ENCODE results near the gene ZNF48.
A peak's percentile ranks its signal among the peaks of the same experiment; 100 is the strongest.

Gene ZNF48

DNA sequence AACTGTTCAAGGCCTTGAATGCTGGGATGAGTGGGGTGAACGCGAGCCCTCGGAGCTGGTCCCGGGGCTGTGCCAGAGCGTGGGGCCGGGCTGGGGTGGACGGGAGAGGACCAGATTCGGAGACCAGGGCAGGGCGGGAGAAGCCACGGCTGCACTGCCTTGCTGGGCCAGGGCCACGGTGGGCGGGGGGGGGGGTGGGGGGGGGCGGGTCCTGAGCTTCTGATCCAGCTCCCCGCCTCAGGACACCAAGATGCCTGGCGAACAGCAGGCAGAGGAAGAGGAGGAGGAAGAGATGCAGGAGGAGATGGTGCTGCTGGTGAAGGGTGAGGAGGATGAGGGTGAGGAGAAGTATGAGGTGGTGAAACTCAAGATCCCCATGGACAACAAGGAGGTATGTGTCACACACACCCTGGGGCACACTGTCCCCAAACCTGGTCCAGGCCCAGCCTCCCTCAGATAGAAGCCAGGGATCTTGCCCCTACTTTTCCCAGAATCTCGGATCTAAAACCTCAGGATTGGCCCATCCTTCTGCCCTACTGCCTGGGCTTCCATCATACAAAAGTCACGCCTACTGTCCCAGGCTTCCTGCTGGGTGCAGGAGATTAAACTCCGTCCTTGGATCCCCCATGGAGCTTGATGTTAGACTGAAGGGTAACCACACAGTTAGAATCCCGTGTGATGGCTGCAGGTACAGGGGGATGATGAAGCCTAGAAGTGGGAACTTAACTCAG is 12.7 kb downstream of the ZNF48 start:
- DNase-seq, result no peak

- DNase-seq, result peak; percentile 69
Observed at GRCh38 chr16:30409125-30410060, 14.2 kb downstream of the ZNF48 start.

- no peak for DNase-seq
Observed at GRCh38 chr16:30413112-30413806, 18.0 kb downstream of the ZNF48 start.

GRCh38 chr16:30414159-30414558 is 18.9 kb downstream of the ZNF48 start:
- no peak for DNase-seq

DNA sequence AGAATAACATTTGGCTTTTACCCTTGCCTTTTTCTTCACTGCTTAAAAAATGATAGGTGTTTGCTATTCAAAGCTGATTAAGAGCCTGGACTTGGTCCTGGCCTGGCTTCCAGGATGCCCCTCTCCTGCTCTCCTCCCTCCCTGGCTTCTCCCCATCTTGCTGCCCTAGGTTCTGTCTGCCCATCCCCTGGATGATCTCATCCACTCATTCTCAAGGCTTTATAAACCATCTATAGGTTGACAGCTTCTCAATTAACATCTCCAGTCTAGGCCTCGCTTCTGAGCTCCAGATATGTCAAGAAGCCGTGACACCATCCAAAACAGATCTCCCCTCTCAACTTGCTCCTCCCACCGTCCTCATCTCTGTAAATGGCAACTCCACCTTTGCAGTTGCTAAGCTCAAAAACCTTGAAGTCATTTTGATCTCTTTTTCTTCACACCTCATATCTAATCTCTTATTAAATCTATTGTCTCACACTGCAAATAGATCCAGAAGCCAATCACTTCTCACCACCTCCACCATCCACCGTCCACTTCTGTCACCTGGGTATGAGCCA is 20.9 kb downstream of the ZNF48 start:
- no peak for DNase-seq

- no peak for DNase-seq
Observed at GRCh38 chr16:30416624-30417528, 21.7 kb downstream of the ZNF48 start.

- DNase-seq, result peak; percentile 70
Observed at GRCh38 chr16:30417529-30418349, 22.5 kb downstream of the ZNF48 start.

- DNase-seq, result no peak
Observed at GRCh38 chr16:30418350-30419181, 23.3 kb downstream of the ZNF48 start.

- no peak for DNase-seq
Observed at GRCh38 chr16:30421010-30421409, 25.8 kb downstream of the ZNF48 start.

- no peak for DNase-seq
Observed at GRCh38 chr16:30428055-30428454, 32.8 kb downstream of the ZNF48 start.

GRCh38 chr16:30429418-30429677 is 34.1 kb downstream of the ZNF48 start:
- DNase-seq, result no peak

GRCh38 chr16:30429678-30430427 is 34.6 kb downstream of the ZNF48 start, which contains the start of gene DCTPP1:
Gene DCTPP1 (minus strand): TSS chr16:30430030. CDS start chr16:30429980, 50 bp downstream.
- DNase-seq, result peak; percentile 100

DNA sequence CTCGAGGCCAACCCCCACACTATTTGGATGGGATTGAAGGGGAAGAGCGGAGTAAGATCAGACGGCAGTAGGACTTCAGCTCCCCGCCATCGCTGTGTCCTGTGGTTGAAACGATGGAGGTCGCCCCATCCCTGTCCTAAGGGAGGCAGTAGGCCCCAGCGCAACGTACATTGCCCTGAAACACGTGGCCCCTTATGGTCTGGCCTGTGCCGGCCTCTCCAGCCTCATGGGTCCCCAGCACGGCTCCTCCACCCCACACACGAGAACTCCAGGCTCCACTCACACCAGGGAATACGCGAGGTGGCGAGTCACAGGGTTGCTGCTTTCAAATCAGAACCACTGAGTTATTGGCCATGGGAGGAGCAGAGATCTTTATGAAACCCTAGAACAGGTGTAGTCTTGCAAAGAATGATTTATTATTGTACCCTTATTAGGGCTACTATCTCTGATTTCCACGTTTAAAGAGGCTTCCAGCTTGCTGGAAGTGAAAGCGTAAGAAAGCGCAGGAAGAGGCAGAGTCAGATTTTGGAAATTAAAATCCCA is 35.3 kb downstream of the ZNF48 start:
- no peak for DNase-seq

GRCh38 chr16:30434852-30435251 is 39.6 kb downstream of the ZNF48 start:
- no peak for DNase-seq

DNA sequence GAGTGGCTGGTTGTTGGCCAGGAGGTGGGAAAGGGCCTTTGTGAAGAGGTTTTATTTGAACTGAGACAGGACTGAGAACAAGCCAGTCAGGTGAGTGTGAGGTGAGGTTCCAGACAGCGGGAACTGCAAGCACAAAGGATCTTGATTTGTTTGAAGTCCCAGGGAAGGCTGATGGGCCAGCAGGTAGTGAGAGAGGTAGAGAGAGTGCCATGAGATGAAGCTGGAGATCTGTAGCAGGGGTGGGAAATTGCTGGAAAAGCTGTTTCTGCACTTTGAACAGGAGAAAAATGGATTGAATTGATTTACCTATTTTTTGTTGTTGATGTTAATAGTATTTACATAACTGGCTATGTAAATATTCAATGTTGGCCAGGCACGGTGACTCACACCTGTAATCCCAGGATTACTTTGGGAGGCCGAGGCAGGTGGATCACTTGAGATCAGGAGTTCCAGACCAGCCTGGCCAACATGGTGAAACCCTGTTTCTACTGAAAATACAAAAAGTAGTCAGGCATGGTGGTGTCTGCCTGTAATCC is 42.4 kb downstream of the ZNF48 start:
- no peak for DNase-seq

DNA sequence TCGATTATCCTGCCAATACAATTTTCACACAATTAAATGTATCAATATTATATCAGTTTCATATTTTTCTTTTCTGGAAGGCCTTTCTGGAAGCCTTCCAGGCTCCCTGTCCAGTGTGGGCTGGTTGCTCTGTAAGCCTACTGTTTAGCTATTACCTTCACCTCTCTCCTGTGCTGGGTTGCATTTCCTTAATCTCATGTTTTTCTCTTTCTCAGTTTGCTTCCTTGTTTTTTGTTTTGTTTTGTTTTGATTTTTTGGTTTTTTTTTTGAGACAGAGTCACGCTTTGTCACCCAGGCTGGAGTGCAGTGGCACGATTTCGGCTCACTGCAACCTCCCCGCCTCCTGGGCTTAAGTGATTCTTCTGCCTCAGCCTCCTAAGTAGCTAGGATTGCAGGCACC is 43.6 kb downstream of the ZNF48 start:
- no peak for DNase-seq

DNA sequence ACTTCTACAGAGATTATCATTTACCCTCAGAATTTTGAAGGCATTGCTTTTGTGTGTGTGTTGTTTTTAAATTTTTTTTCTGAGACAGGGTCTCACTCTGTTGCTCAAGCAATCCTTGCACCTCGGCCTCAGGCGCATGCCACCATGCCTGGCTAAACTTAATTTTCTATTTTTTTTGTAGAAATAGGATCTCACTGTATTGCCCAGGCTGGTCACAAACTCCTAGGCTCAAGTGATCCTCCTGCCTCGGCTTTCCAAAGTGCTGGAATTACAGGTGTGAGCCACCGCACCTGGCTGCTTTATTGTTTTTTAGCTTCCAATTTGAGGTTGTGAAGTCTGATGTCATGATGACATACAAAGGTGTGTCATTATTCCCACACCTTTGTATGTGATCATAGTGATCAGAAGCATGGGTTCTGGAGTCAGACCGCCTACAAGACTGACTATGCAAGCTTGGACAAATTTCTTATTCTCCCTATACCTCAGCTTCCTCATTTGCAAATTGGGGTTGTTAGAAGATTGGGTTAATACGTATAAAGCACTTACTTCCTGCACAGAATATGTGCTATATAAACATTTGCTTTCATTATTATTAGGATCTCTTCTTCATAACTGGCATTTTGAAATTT is 44.6 kb downstream of the ZNF48 start:
- no peak for DNase-seq

GRCh38 chr16:30443631-30444030 is 48.4 kb downstream of the ZNF48 start:
- DNase-seq, result no peak

All from NCI-H226 (cell line).